NCI-H1092 treated with DMSO at 0.1 percent for 48 hours (cell line): ENCODE measurements around the gene AK5.

Experiments
- DNase-seq: peaks from one replicate; lab custom pipeline; 2025; lab: John Stamatoyannopoulos, UW

AK5 gene

DNA sequence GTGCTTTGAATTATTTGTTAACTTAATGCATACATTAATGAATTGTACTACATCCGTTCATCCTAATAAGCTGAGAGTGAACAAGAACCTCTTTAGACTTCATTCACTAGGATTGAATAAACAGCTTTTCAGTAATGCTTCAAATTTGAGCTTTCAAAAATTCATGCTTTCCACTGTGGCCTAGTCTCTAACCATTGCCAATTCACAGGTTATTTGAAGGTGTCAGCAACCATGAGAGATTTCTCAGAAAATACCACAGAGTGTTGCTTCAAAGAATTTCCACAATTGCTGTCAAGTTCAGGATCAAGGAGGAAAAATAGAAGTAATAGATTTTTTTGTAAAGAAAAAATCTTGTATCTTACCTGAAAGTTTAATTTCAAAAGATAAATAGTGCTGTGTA lies 72.7 kb downstream of the AK5 start:
- DNase-seq = no peak

DNA sequence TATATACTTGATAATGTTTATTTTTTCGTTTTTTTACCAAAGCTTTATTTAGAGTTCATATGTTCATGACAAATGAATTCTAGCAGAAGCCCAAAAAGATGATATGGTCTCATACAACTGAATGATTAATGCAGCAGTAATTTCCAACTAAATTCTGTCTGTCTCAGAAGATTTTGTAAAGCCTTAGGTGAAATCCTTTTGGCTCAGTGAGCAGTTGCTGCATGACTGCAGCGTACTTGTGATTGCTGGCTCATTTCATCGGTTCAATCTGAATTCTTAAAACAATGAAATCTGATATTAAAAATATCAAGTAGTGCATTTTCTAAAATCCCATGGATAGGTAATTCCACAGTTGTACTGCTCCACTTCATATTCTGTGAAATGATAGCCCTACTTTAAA lies 73.2 kb downstream of the AK5 start:
- no peak for DNase-seq

- no peak for DNase-seq
These were observed 74.3 kb downstream of the AK5 start for GRCh38 chr1:77356136-77356535.

DNA sequence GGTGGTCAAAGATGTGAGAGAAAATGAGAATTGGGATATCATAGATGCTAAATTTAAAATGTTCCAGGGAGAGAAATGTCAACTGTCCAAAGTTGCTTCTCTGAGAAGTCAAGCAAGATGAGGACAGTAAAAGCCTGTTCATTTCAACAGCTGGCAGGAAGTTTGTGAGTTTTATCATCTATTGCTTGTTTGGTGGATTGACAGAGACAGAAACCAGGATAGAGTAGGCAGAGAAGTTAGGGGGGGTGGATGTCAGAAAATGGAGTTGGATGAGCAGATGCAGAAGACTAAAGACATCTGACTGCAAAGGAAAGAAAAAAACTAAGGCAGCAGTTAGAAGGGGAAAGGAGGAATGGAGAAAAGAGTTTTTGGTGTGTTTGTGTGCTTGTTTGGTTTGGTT lies 78.4 kb downstream of the AK5 start:
- DNase-seq = no peak

GRCh38 chr1:77361621-77362020 lies 79.8 kb downstream of the AK5 start:
- DNase-seq = no peak

- no peak for DNase-seq
These were observed 88.3 kb downstream of the AK5 start for GRCh38 chr1:77370161-77370560.

GRCh38 chr1:77370583-77371306 lies 88.9 kb downstream of the AK5 start:
- no peak for DNase-seq

- no peak for DNase-seq
These were observed 89.6 kb downstream of the AK5 start for GRCh38 chr1:77371396-77371795.

- DNase-seq = no peak
These were observed 91.9 kb downstream of the AK5 start for GRCh38 chr1:77373702-77374101.

- no peak for DNase-seq
These were observed 93.7 kb downstream of the AK5 start for GRCh38 chr1:77375541-77375940.

GRCh38 chr1:77375990-77376389 lies 94.2 kb downstream of the AK5 start:
- no peak for DNase-seq

- no peak for DNase-seq
These were observed 97.1 kb downstream of the AK5 start for GRCh38 chr1:77378723-77379535.

GRCh38 chr1:77382366-77382765 lies 100.5 kb downstream of the AK5 start:
- DNase-seq = no peak

- DNase-seq = no peak
These were observed 101.4 kb downstream of the AK5 start for GRCh38 chr1:77383236-77383635.

GRCh38 chr1:77385551-77385950 lies 103.7 kb downstream of the AK5 start:
- no peak for DNase-seq

GRCh38 chr1:77386276-77386675 lies 104.5 kb downstream of the AK5 start:
- no peak for DNase-seq

DNA sequence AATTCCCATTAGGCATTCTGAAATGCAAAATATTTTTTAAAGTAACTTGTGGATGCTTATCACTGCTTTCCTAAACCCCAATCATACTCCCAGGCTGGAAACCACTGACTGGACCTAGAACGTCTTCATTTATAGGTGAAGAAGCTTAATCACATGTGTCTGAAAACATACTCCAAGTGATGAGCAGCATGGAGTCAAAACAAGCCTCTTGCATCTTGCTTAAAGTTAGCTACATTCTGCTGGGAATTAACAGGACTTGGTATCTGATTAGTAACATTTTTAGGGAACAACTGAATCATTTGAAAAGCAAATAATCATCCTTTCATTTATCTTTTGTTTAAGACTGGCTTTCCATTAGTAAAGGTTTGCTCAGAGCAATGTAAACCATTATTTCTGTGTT lies 105.7 kb downstream of the AK5 start:
- DNase-seq = no peak

DNA sequence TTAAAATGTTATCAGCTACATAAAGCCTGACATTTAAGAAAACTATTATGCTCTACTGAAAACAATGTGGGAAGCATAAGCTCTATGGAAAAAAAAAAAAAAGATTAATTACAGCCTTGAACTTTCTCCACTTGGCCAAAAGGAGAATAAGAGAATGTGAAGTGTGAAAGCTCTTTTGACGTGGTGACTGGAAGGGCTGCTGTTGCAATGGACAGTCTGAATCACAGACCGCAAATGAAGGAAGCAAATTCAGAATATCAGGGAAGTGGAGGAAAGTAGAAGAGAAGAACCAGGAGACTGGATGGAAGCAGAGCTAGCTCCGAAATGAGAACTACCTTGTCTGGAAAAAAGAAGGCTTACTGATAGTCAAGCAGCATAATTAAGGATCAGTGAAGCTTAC lies 106.8 kb downstream of the AK5 start:
- no peak for DNase-seq

DNA sequence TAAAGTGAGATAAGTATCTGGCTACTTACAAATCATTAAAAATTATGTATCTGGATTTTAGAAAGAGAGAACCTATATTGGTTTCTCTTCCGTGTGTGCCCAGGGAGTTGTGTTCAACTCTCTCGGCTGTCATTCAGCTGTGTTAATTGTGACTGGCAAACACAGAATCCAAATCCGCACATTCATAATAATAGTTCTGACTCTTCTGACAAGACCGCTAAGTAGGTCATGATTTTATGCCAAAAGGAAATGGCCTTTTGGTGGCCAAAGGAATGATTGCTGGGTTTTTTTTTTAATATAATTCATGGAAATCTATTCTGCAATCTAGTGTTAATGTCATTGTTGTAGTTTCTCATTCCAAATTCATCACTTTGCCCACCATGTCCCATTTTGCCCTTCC lies 110.7 kb downstream of the AK5 start:
- no peak for DNase-seq

GRCh38 chr1:77394166-77394565 lies 112.3 kb downstream of the AK5 start:
- DNase-seq = no peak

- no peak for DNase-seq
These were observed 113.2 kb downstream of the AK5 start for GRCh38 chr1:77395051-77395450.

GRCh38 chr1:77398152-77398551 lies 116.3 kb downstream of the AK5 start:
- DNase-seq = no peak

DNA sequence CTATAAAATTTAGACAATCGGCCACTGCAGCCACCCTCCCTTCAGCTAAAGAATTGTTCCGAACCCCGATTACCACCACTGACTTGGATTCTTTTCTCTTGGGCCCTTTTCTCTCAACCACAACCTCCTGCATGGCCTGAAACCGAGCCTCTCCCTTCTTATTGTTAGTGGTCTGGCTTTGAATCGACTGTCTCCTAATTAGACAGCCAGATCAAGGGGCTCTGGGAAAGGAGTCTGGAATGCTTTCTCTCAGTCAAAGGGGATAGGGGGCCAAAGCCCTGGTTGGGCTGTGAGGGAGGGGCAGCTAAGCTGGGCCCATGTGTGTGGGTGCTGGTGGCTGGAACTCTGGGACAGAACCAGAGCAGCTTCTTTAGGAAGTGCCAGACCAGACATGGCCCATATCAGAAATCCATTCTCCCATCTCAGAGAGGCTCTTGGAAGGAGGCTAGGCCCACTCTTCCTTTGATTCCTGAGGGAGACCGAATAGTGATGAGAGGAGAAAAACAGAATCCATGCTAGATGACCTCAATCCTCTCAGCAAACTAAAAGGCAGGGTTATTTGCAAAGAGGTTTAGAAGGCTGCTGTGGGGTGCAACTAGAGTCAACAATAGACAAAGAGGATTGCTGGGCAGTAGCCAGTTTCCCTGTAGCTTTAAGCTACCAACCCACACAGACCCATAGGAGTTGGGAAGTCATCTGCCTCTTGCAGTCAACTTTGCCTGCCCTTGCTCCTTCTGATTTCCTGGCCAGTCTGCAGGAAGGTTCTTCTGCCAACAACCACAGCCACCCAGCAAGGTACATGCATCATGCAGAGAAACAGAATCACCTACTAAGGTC lies 117.6 kb downstream of the AK5 start:
- DNase-seq = no peak
